HG02759 (cell line): ENCODE results near the gene FHIT.

Experiments
- ATAC-seq: cut with Tn5 transposase; IDR thresholded peaks from one replicate; pipeline ENCODE4 v1.9.1; 2021; ENCODE audit warnings: mild to moderate bottlenecking, moderate library complexity; ENCODE audit not compliant: unreplicated experiment

FHIT gene

GRCh38 chr3:60266444-60266843 lies 984.8 kb downstream of the FHIT start:
- ATAC-seq: no peak

DNA sequence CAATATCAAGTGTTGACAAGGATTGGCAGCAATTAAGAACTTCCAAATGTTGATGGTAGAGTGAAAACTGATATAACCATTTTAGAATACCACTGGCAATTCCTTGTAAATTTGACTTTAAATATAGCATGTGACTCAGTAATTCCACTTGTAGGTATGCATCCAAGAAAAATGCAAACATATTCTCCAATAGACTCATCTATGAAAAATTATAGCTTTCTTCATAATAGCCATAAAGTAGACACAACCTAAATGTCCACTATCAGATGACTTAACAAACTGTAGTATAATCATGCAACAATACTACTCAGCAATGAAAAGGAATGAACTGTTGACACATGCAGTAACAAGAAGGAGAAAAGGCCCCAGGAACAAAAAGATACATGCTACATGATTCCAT lies 988.1 kb downstream of the FHIT start:
- ATAC-seq: no peak

GRCh38 chr3:60262546-60262945 lies 988.7 kb downstream of the FHIT start:
- ATAC-seq: no peak

DNA sequence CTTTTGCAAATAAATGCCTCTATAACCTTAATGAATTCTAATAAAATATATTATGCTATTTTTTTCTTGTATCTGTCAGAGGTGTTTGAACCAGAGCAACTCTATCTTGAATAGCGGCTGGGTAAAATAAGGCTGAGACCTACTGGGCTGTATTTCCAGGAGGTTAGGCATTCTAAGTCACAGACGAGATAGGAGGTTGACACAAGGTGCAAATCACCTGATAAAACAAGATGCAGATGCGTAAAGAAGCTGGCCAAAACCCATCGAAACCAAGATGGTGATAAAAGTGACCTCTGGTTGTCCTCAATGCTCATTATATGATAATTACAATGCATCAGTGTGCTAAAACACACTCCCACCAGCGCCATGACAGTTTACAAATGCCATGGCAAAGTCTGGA lies 990.7 kb downstream of the FHIT start:
- no peak for ATAC-seq

DNA sequence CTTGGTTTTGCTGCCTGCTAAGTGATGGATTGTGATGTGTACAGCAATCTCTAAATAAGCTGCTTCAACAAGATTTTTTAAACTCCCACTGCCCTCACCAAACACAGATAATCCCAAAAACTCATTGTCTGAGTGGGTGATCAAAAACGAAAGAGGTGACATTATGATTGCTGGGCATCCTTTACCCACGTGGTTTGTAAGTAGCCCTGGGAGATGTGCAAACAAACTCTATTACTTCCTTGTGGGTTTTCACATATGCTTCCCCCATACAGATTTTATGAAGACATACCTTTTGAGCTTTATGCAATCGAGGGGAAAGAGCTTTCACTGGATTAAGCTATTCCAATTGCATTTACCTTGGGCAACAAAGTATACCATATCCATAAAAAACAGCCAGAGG lies 1000.4 kb downstream of the FHIT start:
- ATAC-seq: no peak

GRCh38 chr3:60250206-60250605 lies 1001.0 kb downstream of the FHIT start:
- ATAC-seq: no peak

GRCh38 chr3:60246361-60246760 lies 1004.9 kb downstream of the FHIT start:
- ATAC-seq: no peak

- no peak for ATAC-seq
Observed at GRCh38 chr3:60243456-60243855, 1007.8 kb downstream of the FHIT start.

DNA sequence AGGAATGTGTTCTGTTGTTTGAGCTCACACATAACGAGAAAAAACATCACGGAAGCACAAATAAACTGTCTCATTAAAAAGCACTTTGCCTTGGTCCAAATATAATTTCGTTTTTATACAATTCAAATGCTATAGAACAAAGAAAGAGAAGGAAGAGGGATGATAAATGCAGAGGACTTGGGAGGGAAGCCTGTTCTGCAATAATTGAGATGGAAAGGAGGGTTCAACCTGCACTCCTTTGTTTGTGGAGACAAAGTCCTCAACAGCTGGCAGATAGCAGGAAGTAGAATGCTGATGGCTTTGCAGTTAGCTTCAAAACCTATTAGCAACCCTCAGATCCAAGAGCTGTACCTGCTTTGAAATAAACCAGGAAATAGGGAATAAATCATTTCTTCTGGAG lies 1010.8 kb downstream of the FHIT start:
- no peak for ATAC-seq

DNA sequence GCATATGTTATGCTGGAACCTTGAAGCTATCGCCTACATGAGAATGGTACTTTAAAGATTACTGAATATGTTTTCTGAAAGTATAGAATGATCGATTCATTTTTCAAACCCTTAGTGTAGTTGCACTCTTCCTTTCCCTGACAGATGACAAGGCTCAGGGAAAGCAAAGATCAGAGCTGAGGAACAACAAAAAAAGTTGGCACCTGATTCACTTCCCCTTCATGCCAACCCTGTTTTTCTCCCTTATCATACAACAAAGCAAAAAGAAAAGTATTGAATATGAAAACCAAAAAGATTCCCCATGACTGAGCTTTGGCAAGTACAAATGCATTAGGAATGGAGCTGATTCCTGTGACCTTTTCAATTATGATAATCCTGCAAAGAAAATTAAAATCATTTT lies 1012.7 kb downstream of the FHIT start:
- ATAC-seq: no peak

DNA sequence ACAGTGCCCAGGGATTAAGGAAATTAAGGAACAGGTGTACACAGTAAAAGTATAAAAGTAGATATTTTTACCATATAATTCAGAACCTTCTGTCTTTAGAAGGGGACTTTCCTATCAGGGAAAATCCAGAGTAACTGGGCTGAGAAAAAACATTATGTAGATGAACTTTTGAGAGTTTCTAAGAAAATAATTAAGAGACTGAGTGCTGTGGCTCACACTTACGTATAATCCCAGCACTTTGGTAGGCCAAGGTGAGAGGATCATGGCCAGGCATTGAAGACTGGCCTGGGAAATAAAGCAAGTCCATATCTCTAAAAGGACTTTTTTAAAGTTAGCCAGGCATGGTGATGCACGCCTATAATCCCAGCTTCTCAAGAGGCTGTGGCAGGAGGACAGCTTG lies 1021.8 kb downstream of the FHIT start:
- no peak for ATAC-seq

DNA sequence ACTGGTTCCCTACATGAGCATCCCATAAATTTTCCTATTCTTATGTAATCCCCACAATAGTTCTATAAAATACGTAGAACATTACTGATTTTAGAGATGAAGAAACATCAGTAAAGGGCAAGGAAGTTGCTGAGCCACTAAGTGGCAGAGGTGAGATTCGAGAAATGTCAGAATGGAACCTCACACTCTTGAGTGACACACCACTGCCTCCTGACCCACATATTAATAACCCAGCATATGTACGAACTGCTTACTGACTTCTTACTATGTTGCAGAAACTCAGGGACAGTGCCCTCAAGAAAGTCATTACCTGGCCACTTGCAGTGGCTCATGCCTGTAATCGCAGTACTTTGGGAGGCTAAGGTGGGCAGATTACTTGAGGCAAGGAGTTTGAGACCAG lies 1022.4 kb downstream of the FHIT start:
- no peak for ATAC-seq

DNA sequence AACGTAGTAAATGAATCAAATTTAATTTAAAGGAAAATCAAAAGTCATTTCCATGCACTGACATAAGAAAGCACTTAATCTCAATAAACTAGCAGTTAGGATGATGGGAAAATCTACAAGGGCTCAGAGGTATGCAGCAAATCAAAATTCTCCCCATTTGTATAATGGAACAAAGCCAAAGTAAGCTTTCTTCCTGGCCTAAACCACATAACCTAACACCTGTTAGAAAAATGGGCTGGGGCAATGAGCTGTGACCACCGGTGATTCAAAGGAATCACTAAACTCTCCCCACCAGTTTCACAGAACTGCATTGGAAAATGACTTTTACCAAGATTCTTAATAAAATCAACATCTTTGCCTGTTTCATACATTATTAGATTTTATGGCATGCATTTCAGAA lies 1024.3 kb downstream of the FHIT start:
- no peak for ATAC-seq

- ATAC-seq: no peak
Observed at GRCh38 chr3:60225848-60226247, 1025.4 kb downstream of the FHIT start.

- no peak for ATAC-seq
Observed at GRCh38 chr3:60220768-60221167, 1030.5 kb downstream of the FHIT start.

DNA sequence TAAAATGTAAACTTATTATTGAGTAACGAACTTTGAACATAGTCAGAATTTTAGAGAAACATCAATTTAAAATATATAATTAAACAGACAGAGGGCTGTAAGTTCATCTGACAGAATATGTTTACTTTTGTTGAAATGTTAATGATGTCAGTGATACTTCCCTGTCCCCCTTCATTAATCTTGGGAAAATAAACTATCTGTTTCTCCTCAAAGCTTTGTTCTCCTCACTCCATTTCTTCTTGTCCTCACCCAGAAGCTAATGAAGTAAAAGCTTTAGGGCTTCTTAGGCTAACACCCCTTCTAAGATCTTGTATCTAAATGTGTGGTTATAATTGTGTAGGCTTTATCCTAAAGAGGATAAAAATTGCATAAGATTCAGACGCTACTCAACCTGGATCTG lies 1031.8 kb downstream of the FHIT start:
- no peak for ATAC-seq

DNA sequence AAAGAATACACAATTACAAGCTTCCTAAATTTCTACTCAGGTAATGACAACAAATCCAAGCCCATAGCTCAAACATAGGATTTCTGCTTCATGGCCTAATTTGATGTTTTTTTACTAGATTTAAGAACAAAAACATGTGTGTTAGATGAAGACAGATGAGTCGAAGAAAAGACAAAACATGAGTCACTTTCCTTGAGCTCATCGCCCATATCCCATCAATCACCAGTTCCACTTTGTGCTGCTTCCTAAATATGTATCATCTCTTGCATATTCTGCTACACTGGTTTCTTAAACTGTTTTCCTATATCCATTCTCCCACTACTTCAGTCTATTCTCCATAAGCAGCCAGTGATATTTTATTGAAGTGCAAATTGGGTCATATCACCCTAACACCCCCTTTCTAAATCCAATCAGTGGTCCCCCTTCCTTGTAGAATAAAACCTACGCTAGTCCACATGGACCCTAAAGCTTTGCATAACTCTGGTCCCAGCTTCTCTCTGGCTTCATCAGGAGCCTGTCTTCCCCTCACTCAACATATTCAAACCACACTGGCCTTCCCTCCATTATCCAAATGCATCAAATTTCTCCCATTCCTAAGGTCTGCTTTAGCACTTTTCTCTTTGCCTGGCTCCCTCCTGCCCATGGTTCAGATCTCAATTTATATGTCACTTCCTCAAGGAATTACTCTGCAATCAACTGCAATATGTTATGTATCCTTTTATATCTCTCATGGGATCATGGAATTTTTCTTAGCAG lies 1033.9 kb downstream of the FHIT start:
- ATAC-seq: no peak

GRCh38 chr3:60216462-60217075 lies 1034.7 kb downstream of the FHIT start:
- no peak for ATAC-seq

- ATAC-seq: no peak
Observed at GRCh38 chr3:60215946-60216345, 1035.3 kb downstream of the FHIT start.

GRCh38 chr3:60207905-60208304 lies 1043.3 kb downstream of the FHIT start:
- ATAC-seq: no peak

GRCh38 chr3:60206206-60206605 lies 1045.0 kb downstream of the FHIT start:
- no peak for ATAC-seq

- ATAC-seq: no peak
Observed at GRCh38 chr3:60202052-60202726, 1049.1 kb downstream of the FHIT start.
